ENCODE results near the gene KLHL26. TPM values are rescaled to one million over a fixed set of nuclear protein-coding genes. Genes with fewer than 3 reads are reported as not detected.
A peak's percentile ranks its signal among the peaks of the same experiment; 100 is the strongest.

Gene KLHL26
- total and polyA plus RNA-seq, 4 donors: 2.3 to 5.9 (median 2.4) TPM

- no peak overlapping the region for H3K9ac ChIP-seq (ENCODE audit: low read depth in 1 of 2, low read length in 2 of 2)
Observed at GRCh38 chr19:18637673-18638630, 1.1 kb downstream of the KLHL26 start.

GRCh38 chr19:18639706-18640243, 2.9 kb downstream of the KLHL26 start:
- no peak for DNase-seq (ENCODE audit: low spot score)

More at GRCh38 chr19:18637673-18638630, 1.1 kb downstream of the KLHL26 start:
- peaks cover 5 to 17% (median 12%) of the 10 kb centered on the region in 4 donors for H3K4me1 ChIP-seq (ENCODE audit: control insufficient read depth in 4 of 4, insufficient read depth in 4 of 4, low read length in 3 of 4)
- peak overlapping the region; percentile 65 to 79 (median 76) for H3K4me3 ChIP-seq (ENCODE audit: low read depth in 1 of 3, low read length in 3 of 3)
- no peaks in the 10 kb centered on the region for H3K36me3 ChIP-seq (ENCODE audit: control insufficient read depth in 4 of 4, insufficient read depth in 3 of 4, low read depth in 1 of 4, low read length in 3 of 4)
- DNase-seq (ENCODE audit: low spot score): no peak
- H3K27ac ChIP-seq (ENCODE audit: low read depth in 1 of 2, low read length in 2 of 2): peak overlapping the region; percentile 46 to 75
- H3K27me3 ChIP-seq (ENCODE audit: control insufficient read depth in 4 of 4, insufficient read depth in 4 of 4, low read length in 3 of 4): no peaks in the 10 kb centered on the region
- 50% methylated on average over 3 of the region's 3 CpGs for WGBS
- TF ChIP-seq RAD21 (IDR thresholded peaks at IDR 0.05) (peak in 1 of 2 donors; percentile 26), EGR1 (IDR thresholded peaks at IDR 0.05; ENCODE audit: low read depth in 2 of 2) (no peak), FOXA1 (IDR thresholded peaks at IDR 0.05) (no peak)
- no peaks in the 10 kb centered on the region for H3K9me3 ChIP-seq (ENCODE audit: control insufficient read depth in 4 of 4, low read length in 3 of 4)

GRCh38 chr19:18644196-18645034, 7.6 kb downstream of the KLHL26 start:
- WGBS: 76% methylated on average over 15 of the region's 15 CpGs
- TF ChIP-seq FOXA2 (IDR thresholded peaks at IDR 0.05) (no peak), YY1 (IDR thresholded peaks at IDR 0.05) (no peak), JUND (IDR thresholded peaks at IDR 0.05) (no peak), FOXA1 (IDR thresholded peaks at IDR 0.05) (no peak), REST (IDR thresholded peaks at IDR 0.05) (no peak)
- Histone ChIP-seq H3K4me3 (ENCODE audit: low read depth in 1 of 3, low read length in 3 of 3) (no peak overlapping the region), H3K9ac (ENCODE audit: low read depth in 1 of 2, low read length in 2 of 2) (no peak overlapping the region), H3K9me3 (ENCODE audit: control insufficient read depth in 4 of 4, low read length in 3 of 4) (no peaks in the 10 kb centered on the region), H3K27ac (ENCODE audit: low read depth in 1 of 2, low read length in 2 of 2) (no peak overlapping the region), H3K36me3 (ENCODE audit: control insufficient read depth in 4 of 4, insufficient read depth in 3 of 4, low read depth in 1 of 4, low read length in 3 of 4) (no peaks in the 10 kb centered on the region), H3K27me3 (ENCODE audit: control insufficient read depth in 4 of 4, insufficient read depth in 4 of 4, low read length in 3 of 4) (no peaks in the 10 kb centered on the region), H3K4me1 (ENCODE audit: control insufficient read depth in 4 of 4, insufficient read depth in 4 of 4, low read length in 3 of 4) (peaks cover 0 to 8% (median 2%) of the 10 kb centered on the region in 4 donors)
- no peak for DNase-seq (ENCODE audit: low spot score)

More at GRCh38 chr19:18639706-18640243, 2.9 kb downstream of the KLHL26 start:
- no peak overlapping the region for H3K4me3 ChIP-seq (ENCODE audit: low read depth in 1 of 3, low read length in 3 of 3)
- no peak overlapping the region for H3K27ac ChIP-seq (ENCODE audit: low read depth in 1 of 2, low read length in 2 of 2)
- H3K27me3 ChIP-seq (ENCODE audit: control insufficient read depth in 4 of 4, insufficient read depth in 4 of 4, low read length in 3 of 4): no peaks in the 10 kb centered on the region
- no peaks in the 10 kb centered on the region for H3K36me3 ChIP-seq (ENCODE audit: control insufficient read depth in 4 of 4, insufficient read depth in 3 of 4, low read depth in 1 of 4, low read length in 3 of 4)
- WGBS: 81% methylated on average over 8 of the region's 8 CpGs
- H3K4me1 ChIP-seq (ENCODE audit: control insufficient read depth in 4 of 4, insufficient read depth in 4 of 4, low read length in 3 of 4): peaks cover 5 to 17% (median 12%) of the 10 kb centered on the region in 4 donors
- H3K9ac ChIP-seq (ENCODE audit: low read depth in 1 of 2, low read length in 2 of 2): no peak overlapping the region
- no peak for TF ChIP-seq EGR1 (IDR thresholded peaks at IDR 0.05; ENCODE audit: low read depth in 2 of 2)
- H3K9me3 ChIP-seq (ENCODE audit: control insufficient read depth in 4 of 4, low read length in 3 of 4): no peaks in the 10 kb centered on the region

Measured in liver (tissue), 9 donors.